ENCODE measurements around the gene MYL4. TPM values are rescaled to one million over a fixed set of nuclear protein-coding genes. Genes with fewer than 3 reads are reported as not detected.

Gene MYL4
- total RNA-seq, 1 experiment from 2014 or later = 0.49 TPM

DNA sequence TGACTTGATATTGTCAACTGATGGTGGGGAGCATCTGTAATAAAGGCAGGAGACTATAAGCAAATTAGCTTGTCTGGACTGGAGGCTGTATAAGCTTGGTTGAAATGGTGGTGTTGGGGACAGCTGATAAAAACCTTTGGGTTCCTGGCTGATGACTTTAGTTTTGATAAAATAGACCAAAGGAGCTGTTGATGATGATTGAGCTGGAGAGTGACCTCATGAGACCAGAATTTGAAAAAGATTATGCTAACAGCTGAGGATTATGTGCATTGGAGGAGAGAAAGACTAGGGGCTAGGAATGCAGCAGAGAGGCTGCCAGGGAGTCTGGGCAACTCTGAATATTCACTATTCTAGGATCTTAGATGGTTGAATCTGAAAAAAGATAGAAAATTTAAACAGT lies 11.3 kb upstream of the MYL4 start:
- TF ChIP-seq CTCF (IDR thresholded peaks at IDR 0.05) = no peak
- TF ChIP-seq TCF7L2 (IDR thresholded peaks at IDR 0.05; ENCODE audit: low read depth, low read length) = no peak
- TF ChIP-seq, protein P1, sequence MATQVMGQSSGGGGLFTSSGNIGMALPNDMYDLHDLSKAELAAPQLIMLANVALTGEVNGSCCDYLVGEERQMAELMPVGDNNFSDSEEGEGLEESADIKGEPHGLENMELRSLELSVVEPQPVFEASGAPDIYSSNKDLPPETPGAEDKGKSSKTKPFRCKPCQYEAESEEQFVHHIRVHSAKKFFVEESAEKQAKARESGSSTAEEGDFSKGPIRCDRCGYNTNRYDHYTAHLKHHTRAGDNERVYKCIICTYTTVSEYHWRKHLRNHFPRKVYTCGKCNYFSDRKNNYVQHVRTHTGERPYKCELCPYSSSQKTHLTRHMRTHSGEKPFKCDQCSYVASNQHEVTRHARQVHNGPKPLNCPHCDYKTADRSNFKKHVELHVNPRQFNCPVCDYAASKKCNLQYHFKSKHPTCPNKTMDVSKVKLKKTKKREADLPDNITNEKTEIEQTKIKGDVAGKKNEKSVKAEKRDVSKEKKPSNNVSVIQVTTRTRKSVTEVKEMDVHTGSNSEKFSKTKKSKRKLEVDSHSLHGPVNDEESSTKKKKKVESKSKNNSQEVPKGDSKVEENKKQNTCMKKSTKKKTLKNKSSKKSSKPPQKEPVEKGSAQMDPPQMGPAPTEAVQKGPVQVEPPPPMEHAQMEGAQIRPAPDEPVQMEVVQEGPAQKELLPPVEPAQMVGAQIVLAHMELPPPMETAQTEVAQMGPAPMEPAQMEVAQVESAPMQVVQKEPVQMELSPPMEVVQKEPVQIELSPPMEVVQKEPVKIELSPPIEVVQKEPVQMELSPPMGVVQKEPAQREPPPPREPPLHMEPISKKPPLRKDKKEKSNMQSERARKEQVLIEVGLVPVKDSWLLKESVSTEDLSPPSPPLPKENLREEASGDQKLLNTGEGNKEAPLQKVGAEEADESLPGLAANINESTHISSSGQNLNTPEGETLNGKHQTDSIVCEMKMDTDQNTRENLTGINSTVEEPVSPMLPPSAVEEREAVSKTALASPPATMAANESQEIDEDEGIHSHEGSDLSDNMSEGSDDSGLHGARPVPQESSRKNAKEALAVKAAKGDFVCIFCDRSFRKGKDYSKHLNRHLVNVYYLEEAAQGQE (IDR thresholded peaks at IDR 0.05; ENCODE audit: insufficient read depth in 1 of 2, low read depth in 2 of 2, low read length in 1 of 2) = no peak
- no peak for TF ChIP-seq POLR2AphosphoS5 (IDR thresholded peaks at IDR 0.05; ENCODE audit: low read depth, low read length)
- TF ChIP-seq SIN3A (IDR thresholded peaks at IDR 0.05; ENCODE audit: borderline replicate concordance, insufficient read depth, low read depth, low read length) = no peak
- no peak for DNase-seq (ENCODE audit: low read depth, low spot score)
- no peaks in the 10 kb centered on the region for H3K9me3 ChIP-seq (ENCODE audit: control insufficient read depth, insufficient read depth, low read depth, low read length)
- in situ Hi-C loops (cut with HindIII; ENCODE audit: low pct_unique_long_range_greater_than_20kb, low sequenced_read_pairs) (no loop called here), intact Hi-C loops (cut with micrococcal nuclease; ENCODE audit: unreplicated experiment) (no loop called here)
- H3K27me3 ChIP-seq (ENCODE audit: control insufficient read depth, insufficient read depth, low read length) = no peaks in the 10 kb centered on the region
- no peak for ATAC-seq
- BruUV-seq (replicated peaks) = no TSS peak
- no peak overlapping the region for H3K27ac ChIP-seq (ENCODE audit: low read length)
- no peak overlapping the region for H3K4me3 ChIP-seq (ENCODE audit: low read depth in 2 of 2, low read length in 2 of 2)
- POLR2A ChIA-PET = no interaction called here
- no peaks in the 10 kb centered on the region for H3K4me1 ChIP-seq (ENCODE audit: control insufficient read depth, insufficient read depth, low read length)
- CTCF ChIA-PET = no interaction called here
- H3K36me3 ChIP-seq (ENCODE audit: control insufficient read depth, insufficient read depth, low read length) = no peaks in the 10 kb centered on the region

DNA sequence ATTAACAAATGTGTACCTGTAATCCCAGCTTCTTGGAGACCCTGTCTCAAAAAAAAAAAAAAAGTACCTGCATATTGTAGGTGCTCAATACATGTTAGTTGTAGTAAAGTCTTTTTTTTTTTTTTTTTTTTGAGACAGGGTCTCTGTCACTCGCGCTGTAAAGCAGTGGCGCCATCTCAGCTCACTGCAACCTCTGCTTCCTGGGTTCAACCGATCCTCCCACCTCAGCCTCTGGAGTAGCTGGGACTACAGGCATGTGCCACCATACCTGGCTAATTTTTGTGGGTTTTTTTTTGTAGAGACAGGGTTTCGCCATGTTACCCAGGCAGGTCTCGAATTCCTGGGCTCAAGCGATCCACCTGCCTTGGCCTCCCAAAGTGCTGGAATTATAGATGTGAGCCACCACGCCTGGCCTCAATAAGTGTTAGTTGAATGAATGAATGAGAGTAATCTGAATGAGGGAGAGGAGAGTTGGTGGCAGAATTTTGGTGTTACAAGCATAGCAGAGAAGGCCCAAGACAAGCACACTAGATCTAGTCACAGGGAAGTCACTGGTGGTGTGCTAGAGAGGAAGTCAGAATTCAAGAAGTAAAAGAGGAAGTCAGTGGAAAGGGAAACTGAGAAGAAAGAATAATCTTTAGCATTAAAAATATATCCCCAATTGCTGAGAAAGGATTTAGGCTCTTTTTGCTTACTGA lies 9.4 kb upstream of the MYL4 start:
- Histone ChIP-seq H3K9me3 (ENCODE audit: control insufficient read depth, insufficient read depth, low read depth, low read length) (no peaks in the 10 kb centered on the region), H3K27ac (ENCODE audit: low read length) (no peak overlapping the region), H3K27me3 (ENCODE audit: control insufficient read depth, insufficient read depth, low read length) (no peaks in the 10 kb centered on the region), H3K4me1 (ENCODE audit: control insufficient read depth, insufficient read depth, low read length) (no peaks in the 10 kb centered on the region), H3K36me3 (ENCODE audit: control insufficient read depth, insufficient read depth, low read length) (no peaks in the 10 kb centered on the region), H3K4me3 (ENCODE audit: low read depth in 2 of 2, low read length in 2 of 2) (no peak overlapping the region)
- BruUV-seq (replicated peaks) = no TSS peak
- POLR2A ChIA-PET = interaction anchor here (0.7 kb wide), 1 partner anchor 82 kb away, joined by 3 read pairs; no protein-coding TSS in a partner anchor
- DNase-seq (ENCODE audit: low read depth, low spot score) (no peak), ATAC-seq (no peak)
- CTCF ChIA-PET = interaction anchor here (0.6 kb wide), 1 partner anchor 66 kb away, joined by 4 read pairs; no protein-coding TSS in a partner anchor
- intact Hi-C loops (cut with micrococcal nuclease; ENCODE audit: unreplicated experiment) (no loop called here), in situ Hi-C loops (cut with HindIII; ENCODE audit: low pct_unique_long_range_greater_than_20kb, low sequenced_read_pairs) (no loop called here)
- TF ChIP-seq POLR2AphosphoS5 (IDR thresholded peaks at IDR 0.05; ENCODE audit: low read depth, low read length) = no peak
- TF ChIP-seq, protein P1 (IDR thresholded peaks at IDR 0.05; ENCODE audit: insufficient read depth in 1 of 2, low read depth in 2 of 2, low read length in 1 of 2) = no peak
- no peak for TF ChIP-seq TCF7L2 (IDR thresholded peaks at IDR 0.05; ENCODE audit: low read depth, low read length)
- TF ChIP-seq CTCF (IDR thresholded peaks at IDR 0.05) = no peak
- TF ChIP-seq SIN3A (IDR thresholded peaks at IDR 0.05; ENCODE audit: borderline replicate concordance, insufficient read depth, low read depth, low read length) = no peak
